IMR-90 (cell line): ENCODE data around the gene ACOXL. TPM values are rescaled to one million over a fixed set of nuclear protein-coding genes. Genes with fewer than 3 reads are reported as not detected.

Experiments
- ATAC-seq: fragments of 200-7000 bp; cut with Tn5 transposase; 2 replicates; pipeline ENCODE4 v1.9.1; 2020; ENCODE audit warnings: low read depth, mild to moderate bottlenecking, moderate library complexity
- BruUV-seq: library from RNA; stranded (reverse); fragments of 400-500 nt; replicated peaks from 2 replicates; lab custom pipeline; 2021; lab: Mats Ljungman, UMichigan
- CTCF ChIA-PET: fragments of 300-600 bp; formaldehyde crosslinking; extraction: SDS; loops from one replicate; lab custom pipeline; 2021; ENCODE audit warnings: antibody characterized with exemption; lab: Yijun Ruan, JAX
- POLR2A ChIA-PET: fragments of 300-600 bp; sonication (Branson Sonifier 250); formaldehyde crosslinking; loops from one replicate; lab custom pipeline; 2022; ENCODE audit warnings: antibody characterized with exemption; ENCODE audit not compliant: unreplicated experiment; lab: Charles Lee
- DNase-seq: peaks from one replicate; pipeline ENCODE4 v3.0.0; 2013
- H2AFZ ChIP-seq: replicated peaks from 2 replicates; pipeline ENCODE3; 2013; ENCODE audit warnings: low read length, mild to moderate bottlenecking; ENCODE audit not compliant: poor library complexity
- H2AK5ac ChIP-seq: 2 replicates; pipeline ENCODE4 v1.6.1; 2013; ENCODE audit warnings: low read depth, low read length, inconsistent platforms
- H2AK9ac ChIP-seq: replicated peaks from 2 replicates; pipeline ENCODE3; 2013; ENCODE audit warnings: mild to moderate bottlenecking, low read depth, low read length, moderate library complexity; ENCODE audit not compliant: poor library complexity
- H2BK120ac ChIP-seq: 2 replicates; pipeline ENCODE4 v1.6.1; 2013; ENCODE audit warnings: low read depth, low read length, inconsistent platforms
- H2BK15ac ChIP-seq: 3 replicates; pipeline ENCODE4 v1.6.1; 2013; ENCODE audit warnings: low read depth, low read length, inconsistent platforms
- H2BK20ac ChIP-seq: 2 replicates; pipeline ENCODE4 v1.6.1; 2013; ENCODE audit warnings: low read depth, mild to moderate bottlenecking, inconsistent platforms, low read length, moderate library complexity
- H2BK5ac ChIP-seq: 2 replicates; pipeline ENCODE4 v1.6.1; 2013; ENCODE audit warnings: mild to moderate bottlenecking, low read depth, low read length, inconsistent platforms; ENCODE audit not compliant: poor library complexity, severe bottlenecking
- H3K14ac ChIP-seq: replicated peaks from 2 replicates; pipeline ENCODE4 v1.6.1; 2013; ENCODE audit warnings: low read depth, low read length, inconsistent platforms
- H3K18ac ChIP-seq: 2 replicates; pipeline ENCODE4 v1.6.1; 2013; ENCODE audit warnings: low read depth, low read length, control low read depth
- H3K23ac ChIP-seq: 2 replicates; pipeline ENCODE4 v1.6.1; 2013; ENCODE audit warnings: low read depth, low read length, inconsistent platforms
- H3K27ac ChIP-seq: 2 replicates; pipeline ENCODE4 v1.5.1; 2013; ENCODE audit warnings: mild to moderate bottlenecking, control low read depth, low read length; ENCODE audit not compliant: insufficient read depth
- H3K27me3 ChIP-seq: 2 replicates; pipeline ENCODE4 v1.6.1; 2013; ENCODE audit warnings: low read length; ENCODE audit not compliant: control insufficient read depth, insufficient read depth
- H3K36me3 ChIP-seq: 2 replicates; pipeline ENCODE4 v1.6.1; 2013; ENCODE audit warnings: low read length, mixed read lengths; ENCODE audit not compliant: control insufficient read depth, insufficient read depth
- H3K4ac ChIP-seq: 2 replicates; pipeline ENCODE4 v1.6.1; 2013; ENCODE audit warnings: low read depth, low read length, inconsistent platforms
- H3K4me1 ChIP-seq: 2 replicates; pipeline ENCODE4 v1.6.1; 2013; ENCODE audit warnings: low read length, mixed read lengths; ENCODE audit not compliant: control insufficient read depth, insufficient read depth
- H3K4me2 ChIP-seq: 2 replicates; pipeline ENCODE4 v1.6.1; 2013; ENCODE audit warnings: low read depth, mild to moderate bottlenecking, control low read depth, low read length, moderate library complexity
- H3K4me3 ChIP-seq: 2 replicates; pipeline ENCODE4 v1.5.1; 2013; ENCODE audit warnings: low read depth, mild to moderate bottlenecking, control low read depth, low read length, moderate library complexity; ENCODE audit not compliant: insufficient read depth
- H3K56ac ChIP-seq: 2 replicates; pipeline ENCODE4 v1.6.1; 2013; ENCODE audit warnings: low read length, inconsistent platforms; ENCODE audit not compliant: insufficient read depth; ENCODE audit errors: extremely low read depth
- H3K79me1 ChIP-seq, 2 experiments: 2 replicates each; pipeline ENCODE4 v1.6.1; 2013; ENCODE audit warnings: low read length in 2 of 2, inconsistent platforms in 1 of 2, low read depth in 1 of 2
- H3K9ac ChIP-seq: 2 replicates; pipeline ENCODE4 v1.6.1; 2013; ENCODE audit warnings: low read depth, low read length, control low read depth
- H3K9me1 ChIP-seq: 2 replicates; pipeline ENCODE4 v1.6.1; 2013; ENCODE audit warnings: low read length, inconsistent platforms; ENCODE audit not compliant: insufficient read depth
- H3K9me3 ChIP-seq: 2 replicates; pipeline ENCODE4 v1.6.1; 2013; ENCODE audit warnings: low read length; ENCODE audit not compliant: control insufficient read depth, insufficient read depth
- H4K20me1 ChIP-seq: 2 replicates; pipeline ENCODE4 v1.6.1; 2013; ENCODE audit warnings: low read length, inconsistent platforms; ENCODE audit not compliant: insufficient read depth
- H4K5ac ChIP-seq: 2 replicates; pipeline ENCODE4 v1.6.1; 2013; ENCODE audit warnings: mild to moderate bottlenecking, low read depth, low read length, control low read depth
- H4K8ac ChIP-seq, 2 experiments: 2 replicates each; pipeline ENCODE4 v1.6.1; 2013; ENCODE audit warnings: low read depth in 2 of 2, low read length in 2 of 2, control low read depth in 1 of 2, inconsistent platforms in 1 of 2
- H4K91ac ChIP-seq: 2 replicates; pipeline ENCODE4 v1.6.1; 2013; ENCODE audit warnings: low read depth, low read length, inconsistent platforms; ENCODE audit not compliant: insufficient read depth
- CEBPB ChIP-seq: IDR thresholded peaks from 2 replicates; pipeline ENCODE4 v1.6.1; 2012; ENCODE audit warnings: low read depth, low read length, improper control_type of control experiment
- FOS ChIP-seq: fragments of 150-350 bp; IDR thresholded peaks from 2 replicates; pipeline ENCODE4 v1.6.1; 2016; ENCODE audit warnings: low read depth, low read length
- POLR2A ChIP-seq: IDR thresholded peaks from 2 replicates; pipeline ENCODE4 v1.6.1; 2012; ENCODE audit warnings: mild to moderate bottlenecking, low read depth, low read length
- RFX5 ChIP-seq: IDR thresholded peaks from 2 replicates; pipeline ENCODE4 v1.8.0; 2012; ENCODE audit warnings: low read depth, mild to moderate bottlenecking, low read length, moderate library complexity
- WGBS, 2 experiments: methylation state at CpG; one replicate each; pipeline versions ENCODE4 v1.1.5 to v1.1.7; 2013; ENCODE audit warnings: missing lambda C conversion rate in 2 of 2; ENCODE audit not compliant: insufficient read length in 1 of 2; ENCODE audit errors: extremely low coverage in 2 of 2; 5-methylcytosine and 5-hydroxymethylcytosine counted together
- dilution Hi-C: fragments of 300-500 bp; cut with HindIII; formaldehyde crosslinking; loops from one replicate; pipeline ENCODE4 v1.14.3; 2018; ENCODE audit warnings: low sequenced_read_pairs; ENCODE audit not compliant: unreplicated experiment
- in situ Hi-C: fragments of 300-500 bp; cut with MboI; formaldehyde crosslinking; loops from 3 replicates; pipeline ENCODE4 v1.14.3; 2019; ENCODE audit warnings: low sequenced_read_pairs, inconsistent platforms, mixed read lengths
- intact Hi-C: fragments of 100-400 bp; cut with micrococcal nuclease; formaldehyde crosslinking; loops from 2 replicates; pipeline ENCODE4 v1.10.0; 2022
- polyA plus RNA-seq, 3 experiments: library from polyadenylated mRNA; depleted of rRNA; stranded (reverse); fragments of >200 nt; gene quantifications; 2 replicates each; pipeline ENCODE4 v1.2.3, GENCODE V29; 2012; ENCODE audit warnings: low replicate concordance in 1 of 3
- total RNA-seq: library from RNA; depleted of rRNA; stranded (reverse); fragments of >200 nt; gene quantifications from 2 replicates; pipeline ENCODE4 v1.2.3, GENCODE V29; 2012

The ACOXL gene
- total and polyA plus RNA-seq, 2 of the 4 experiments (the other 2 are of a cell fraction): not detected

DNA sequence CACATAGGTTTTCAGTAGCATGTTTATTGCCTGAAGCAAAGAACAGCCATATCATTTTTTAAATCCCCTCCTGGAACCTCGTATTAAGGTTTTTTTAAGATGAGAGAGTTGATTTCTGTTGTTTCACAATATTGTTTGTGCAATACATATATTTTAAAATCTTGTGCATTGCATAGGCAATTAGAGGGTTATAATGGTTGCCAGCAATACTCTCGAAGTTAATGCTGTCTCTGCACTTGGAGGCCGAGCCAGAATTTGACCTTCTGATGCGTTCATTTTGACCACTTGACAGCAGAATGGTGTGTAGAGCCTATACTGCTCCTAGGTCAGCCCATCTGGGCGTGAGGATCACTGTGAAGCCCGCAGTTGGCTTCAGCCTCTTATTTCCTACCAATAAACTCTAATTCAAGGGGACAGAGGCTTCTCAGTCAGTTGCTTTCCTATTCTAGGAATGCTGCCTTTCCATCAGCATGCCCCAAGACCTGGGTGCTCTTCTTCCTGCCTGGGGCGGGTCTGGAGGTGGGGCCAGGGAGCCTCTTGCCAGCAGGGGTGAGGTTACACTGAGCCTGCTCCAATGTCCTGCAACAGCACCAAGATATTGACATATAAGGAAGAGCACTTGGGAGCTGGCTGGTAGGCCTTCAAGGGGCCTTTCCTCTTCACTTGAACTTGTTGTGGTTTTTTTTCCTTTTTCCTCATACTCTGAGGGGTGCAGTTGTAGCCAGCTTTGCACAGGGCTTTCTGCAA, 297.0 kb downstream of the ACOXL start:
- Histone ChIP-seq H3K56ac (no peak overlapping the region), H3K4me2 (no peak overlapping the region), H3K9me1 (no peaks in the 10 kb centered on the region), H4K8ac (no peak overlapping the region), H3K4me1 (no peaks in the 10 kb centered on the region; the same call in 1 of the 2 replicates), H2AK5ac (no peak overlapping the region), H3K9ac (no peak overlapping the region), H3K23ac (no peak overlapping the region), H3K4ac (no peak overlapping the region), H2BK15ac (no peak overlapping the region), H2AK9ac (no peak overlapping the region), H3K9me3 (no peaks in the 10 kb centered on the region), H3K36me3 (no peaks in the 10 kb centered on the region), H2BK20ac (no peak overlapping the region), H3K27me3 (peaks cover 39% of the 10 kb centered on the region), H2BK5ac (no peak overlapping the region), H2BK120ac (no peak overlapping the region), H3K14ac (no peak overlapping the region), H4K20me1 (no peaks in the 10 kb centered on the region), H4K91ac (no peak overlapping the region), H2AFZ (no peak overlapping the region), H3K79me1 (no peaks in the 10 kb centered on the region), H4K5ac (no peak overlapping the region), H3K4me3 (no peak overlapping the region), H3K18ac (no peak overlapping the region), H3K27ac (no peak overlapping the region)
- intact Hi-C loops: no loop called here
- dilution Hi-C loops: no loop called here
- DNase-seq (no peak), ATAC-seq (no peak)
- WGBS, 2 experiments: no CpG with 5 or more reads among the region's 7 CpGs
- TF ChIP-seq CEBPB: no peak
- no peak for TF ChIP-seq RFX5
- TF ChIP-seq POLR2A: no peak
- no peak for TF ChIP-seq FOS
- CTCF ChIA-PET: no interaction called here
- BruUV-seq: no TSS peak
- in situ Hi-C loops: no loop called here
- POLR2A ChIA-PET: no interaction called here
